ENCODE measurements around the gene TMEM256.

Gene TMEM256

GRCh38 chr17:7403977-7404736 is at the start of gene TMEM256:
TMEM256 (minus strand) TSS chr17:7404097; CDS start chr17:7404084, 13 bp downstream.
- DNase-seq = peak; percentile 95

- DNase-seq = no peak
Measured at GRCh38 chr17:7448461-7448860, 44.6 kb upstream of the TMEM256 start.

GRCh38 chr17:7445619-7445968 is 41.7 kb upstream of the TMEM256 start:
- DNase-seq = peak; percentile 52

GRCh38 chr17:7444682-7445618 is 41.1 kb upstream of the TMEM256 start, which contains the start of gene CHRNB1:
CHRNB1 (plus strand) TSS chr17:7445061; CDS start chr17:7445128, 67 bp downstream.
- DNase-seq = peak; percentile 34

GRCh38 chr17:7443499-7444485 is 39.9 kb upstream of the TMEM256 start:
- no peak for DNase-seq

- DNase-seq = no peak
Measured at GRCh38 chr17:7442142-7442541, 38.2 kb upstream of the TMEM256 start.

GRCh38 chr17:7441266-7441665 is 37.4 kb upstream of the TMEM256 start:
- no peak for DNase-seq

GRCh38 chr17:7440834-7441195 is 36.9 kb upstream of the TMEM256 start:
- peak; percentile 44 for DNase-seq

GRCh38 chr17:7440113-7440833 is 36.4 kb upstream of the TMEM256 start:
- peak; percentile 71 for DNase-seq

GRCh38 chr17:7439462-7440112 is 35.7 kb upstream of the TMEM256 start, which contains the start of gene FGF11:
FGF11 (plus strand) TSS chr17:7439512; CDS start chr17:7439621, 109 bp downstream.
- no peak for DNase-seq

GRCh38 chr17:7438656-7439460 is 35.0 kb upstream of the TMEM256 start:
- no peak for DNase-seq

- DNase-seq = peak; percentile 81
Measured at GRCh38 chr17:7437950-7438614, 34.2 kb upstream of the TMEM256 start.

GRCh38 chr17:7437369-7437863 is 33.5 kb upstream of the TMEM256 start:
- no peak for DNase-seq

GRCh38 chr17:7436556-7437368 is 32.9 kb upstream of the TMEM256 start:
- DNase-seq = peak; percentile 85

GRCh38 chr17:7435676-7436555 is 32.0 kb upstream of the TMEM256 start:
- peak; percentile 71 for DNase-seq

- no peak for DNase-seq
Measured at GRCh38 chr17:7432296-7432695, 28.4 kb upstream of the TMEM256 start.

- no peak for DNase-seq
Measured at GRCh38 chr17:7431231-7431630, 27.3 kb upstream of the TMEM256 start.

- DNase-seq = no peak
Measured at GRCh38 chr17:7429722-7430121, 25.8 kb upstream of the TMEM256 start.

Measured in stimulated activated CD8-positive, alpha-beta memory T cell treated with anti-CD3 and anti-CD28 coated beads, Interleukin-4, amount 100 ng/mL, for 48 hours (primary cell).